Gastrocnemius medialis (tissue), 4 donors: ENCODE measurements around the gene PLEKHA3. TPM values are rescaled to one million over a fixed set of nuclear protein-coding genes. Genes with fewer than 3 reads are reported as not detected.
"Not testable (repeated sequence)": the region's sequence is repeated elsewhere in the genome, so short reads cannot be mapped to it uniquely, and the experiment has no call there.

ENCODE experiments used
- ATAC-seq, 2 donors: fragments of 150-250 bp; one replicate each; pipeline ENCODE4 v1.9.1; 2016
- DNase-seq, 2 donors: peaks; one replicate each; pipeline ENCODE4 v3.0.0-alpha.2; 2019
- H3K27ac ChIP-seq, 4 donors: fragments of 200-600 bp; sonication (generic); 1 replicate in 1 of 4; 2 replicates in 3 of 4; pipeline ENCODE4 v1.5.1; 2016 to 2018; ENCODE audit warnings: mild to moderate bottlenecking in 2 of 4, moderate library complexity in 1 of 4
- H3K27me3 ChIP-seq, 3 donors: fragments of 200-600 bp; sonication (generic) in 2 of 3; 1 replicate in 1 of 3; 2 replicates in 2 of 3; pipeline versions ENCODE4 v1.5.1 to v1.6.0; 2016 to 2019; ENCODE audit warnings: mild to moderate bottlenecking in 1 of 3, moderate library complexity in 1 of 3
- H3K36me3 ChIP-seq, 2 donors: fragments of 200-600 bp; sonication (generic) in 1 of 2; one replicate each; pipeline ENCODE4 v1.5.1; 2017 to 2018
- H3K4me1 ChIP-seq, 2 donors: fragments of 200-600 bp; sonication (generic) in 1 of 2; one replicate each; pipeline ENCODE4 v1.5.1; 2016 to 2017; ENCODE audit warnings: mild to moderate bottlenecking in 2 of 2
- H3K4me3 ChIP-seq, 4 donors: fragments of 200-600 bp; sonication (generic) in 3 of 4; 1 replicate in 1 of 4; 2 replicates in 3 of 4; pipeline ENCODE4 v1.5.1; 2016 to 2019; ENCODE audit warnings: mild to moderate bottlenecking in 2 of 4
- H3K9me3 ChIP-seq, 3 donors: fragments of 200-600 bp; sonication (generic) in 2 of 3; 1 replicate in 1 of 3; 2 replicates in 2 of 3; pipeline ENCODE4 v1.5.1; 2016 to 2019
- POLR2A ChIP-seq, 2 donors: fragments of 450-650 bp; IDR thresholded peaks; one replicate each; pipeline ENCODE4 v1.6.1; 2017; ENCODE audit warnings: antibody characterized with exemption in 2 of 2, mild to moderate bottlenecking in 2 of 2, moderate library complexity in 2 of 2
- in situ Hi-C, 4 donors: fragments of 200-750 bp; cut with MboI; loops; one replicate each; pipeline versions ENCODE4 v1.15.0 to v1.8.0; 2017; ENCODE audit warnings: low sequenced_read_pairs in 4 of 4
- intact Hi-C: fragments of 100-400 bp; cut with DNase I; formaldehyde crosslinking; loops from one replicate; pipeline ENCODE4 v1.15.1; 2023; ENCODE audit warnings: low total_unique reads
- total RNA-seq, 4 donors: library from RNA; depleted of rRNA; stranded (reverse); fragments of >200 nt; gene quantifications; one replicate each; pipeline versions ENCODE4 v1.1.0 to v1.2.3, GENCODE V29; 2016
- TF ChIP-seq, protein P1 (sequence below), 5 experiments: fragments of 450-650 bp in 3 of 5; fragments of 200-600 bp in 2 of 5; sonication (generic) in 2 of 5; IDR thresholded peaks in 4 of 5; conservative IDR thresholded peaks in 1 of 5; 1 replicate in 4 of 5; 2 replicates in 1 of 5; pipeline ENCODE4 v1.5.1; 2016 to 2019; ENCODE audit warnings: antibody characterized with exemption in 5 of 5, mild to moderate bottlenecking in 3 of 5, moderate library complexity in 3 of 5

Gene PLEKHA3
- total RNA-seq, 4 donors from 2014 or later, result 7.1 to 20.5 (median 11.6) TPM

DNA sequence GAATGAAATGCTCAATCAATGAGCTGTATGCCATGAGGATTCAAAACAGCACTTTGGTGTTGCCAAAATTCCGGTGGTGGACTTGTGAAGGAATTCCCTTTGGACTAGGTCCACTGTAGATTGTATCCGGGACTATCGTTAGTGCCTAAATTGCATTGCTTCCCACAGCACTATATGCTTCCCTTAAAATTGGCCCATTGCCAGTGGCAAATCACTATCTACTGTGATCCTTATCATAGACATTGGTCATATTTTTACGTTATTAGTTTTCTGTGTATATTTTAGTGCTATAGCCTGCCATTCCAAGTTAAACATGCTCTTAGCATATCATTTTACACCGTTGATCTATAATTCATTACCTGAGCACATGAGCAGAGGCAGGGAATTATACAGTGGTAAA is 27.4 kb upstream of the PLEKHA3 start:
- Histone ChIP-seq H3K4me1 (peaks cover 25 to 26% of the 10 kb centered on the region in 2 donors), H3K36me3 (peaks cover 0 to 13% of the 10 kb centered on the region in 2 donors), H3K9me3 (no peaks in the 10 kb centered on the region), H3K27me3 (no peaks in the 10 kb centered on the region), H3K27ac (no peak overlapping the region), H3K4me3 (no peak overlapping the region)
- DNase-seq, result no peak
- no peak for ATAC-seq
- TF ChIP-seq, protein P1, sequence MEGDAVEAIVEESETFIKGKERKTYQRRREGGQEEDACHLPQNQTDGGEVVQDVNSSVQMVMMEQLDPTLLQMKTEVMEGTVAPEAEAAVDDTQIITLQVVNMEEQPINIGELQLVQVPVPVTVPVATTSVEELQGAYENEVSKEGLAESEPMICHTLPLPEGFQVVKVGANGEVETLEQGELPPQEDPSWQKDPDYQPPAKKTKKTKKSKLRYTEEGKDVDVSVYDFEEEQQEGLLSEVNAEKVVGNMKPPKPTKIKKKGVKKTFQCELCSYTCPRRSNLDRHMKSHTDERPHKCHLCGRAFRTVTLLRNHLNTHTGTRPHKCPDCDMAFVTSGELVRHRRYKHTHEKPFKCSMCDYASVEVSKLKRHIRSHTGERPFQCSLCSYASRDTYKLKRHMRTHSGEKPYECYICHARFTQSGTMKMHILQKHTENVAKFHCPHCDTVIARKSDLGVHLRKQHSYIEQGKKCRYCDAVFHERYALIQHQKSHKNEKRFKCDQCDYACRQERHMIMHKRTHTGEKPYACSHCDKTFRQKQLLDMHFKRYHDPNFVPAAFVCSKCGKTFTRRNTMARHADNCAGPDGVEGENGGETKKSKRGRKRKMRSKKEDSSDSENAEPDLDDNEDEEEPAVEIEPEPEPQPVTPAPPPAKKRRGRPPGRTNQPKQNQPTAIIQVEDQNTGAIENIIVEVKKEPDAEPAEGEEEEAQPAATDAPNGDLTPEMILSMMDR (IDR thresholded peaks at IDR 0.05 in 4 of 5, conservative IDR thresholded peaks at IDR 0.05 in 1 of 5), result no peak
- intact Hi-C loops (no loop called here), in situ Hi-C loops (no loop called here)

DNA sequence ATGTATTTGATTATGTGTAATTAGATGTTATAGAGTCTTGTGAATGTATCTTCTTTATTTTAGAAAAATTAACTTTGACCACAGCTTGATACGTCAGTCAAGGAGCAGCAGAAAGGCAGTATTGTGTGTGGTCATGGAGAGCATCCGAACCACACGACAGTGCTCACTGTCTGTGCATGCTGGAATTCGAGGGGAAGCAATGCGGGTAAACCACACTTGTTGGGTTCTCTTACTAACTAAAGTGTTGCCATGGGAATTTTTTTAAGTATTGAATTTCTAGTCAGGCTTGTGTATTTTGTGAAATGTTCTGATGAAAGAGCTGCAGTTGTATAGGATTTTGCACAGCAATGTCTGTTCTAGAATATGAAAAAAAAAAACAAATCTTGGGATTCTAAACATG is 24.3 kb upstream of the PLEKHA3 start:
- ATAC-seq, result no peak
- H3K9me3 ChIP-seq, result no peaks in the 10 kb centered on the region
- H3K27ac ChIP-seq, result no peak overlapping the region
- peaks cover 0 to 7% of the 10 kb centered on the region in 2 donors for H3K4me1 ChIP-seq
- TF ChIP-seq, protein P1 (IDR thresholded peaks at IDR 0.05 in 4 of 5, conservative IDR thresholded peaks at IDR 0.05 in 1 of 5), result no peak
- no peak for TF ChIP-seq POLR2A (IDR thresholded peaks at IDR 0.05)
- H3K36me3 ChIP-seq, result no peaks in the 10 kb centered on the region
- H3K27me3 ChIP-seq, result no peaks in the 10 kb centered on the region
- in situ Hi-C loops, result no loop called here
- intact Hi-C loops, result no loop called here
- no peak overlapping the region for H3K4me3 ChIP-seq
- no peak for DNase-seq

DNA sequence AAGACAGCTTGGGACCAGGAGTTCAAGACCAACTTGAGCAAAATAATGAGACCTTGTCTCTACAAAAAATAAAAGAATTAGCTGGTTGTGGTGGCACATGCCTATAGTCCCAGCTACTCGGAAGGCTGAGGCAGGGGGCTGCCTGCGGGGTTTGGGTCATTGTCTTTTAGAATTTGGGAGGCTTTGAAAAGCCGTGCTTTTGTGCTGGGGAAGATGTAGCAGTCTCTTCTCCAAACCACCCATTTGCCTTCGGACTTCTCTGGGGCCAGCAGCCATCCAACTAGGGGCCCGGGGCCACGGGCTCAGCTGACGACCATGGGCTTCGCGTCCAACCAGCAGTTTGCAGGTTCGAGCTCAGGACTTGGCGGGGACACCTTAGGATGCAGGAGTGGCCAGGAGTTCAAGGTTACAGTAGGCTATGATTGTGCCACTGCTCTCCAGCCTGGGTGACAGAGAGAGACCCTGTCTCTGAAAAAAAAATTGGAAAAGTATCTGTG is 22.8 kb upstream of the PLEKHA3 start:
- DNase-seq (no peak), ATAC-seq (no peak)
- Histone ChIP-seq H3K27ac (no peak overlapping the region), H3K4me3 (no peak overlapping the region), H3K9me3 (no peaks in the 10 kb centered on the region), H3K4me1 (no peaks in the 10 kb centered on the region), H3K27me3 (no peaks in the 10 kb centered on the region), H3K36me3 (no peaks in the 10 kb centered on the region)
- intact Hi-C loops, result no loop called here
- TF ChIP-seq, protein P1 (IDR thresholded peaks at IDR 0.05 in 4 of 5, conservative IDR thresholded peaks at IDR 0.05 in 1 of 5), result no peak
- no peak for TF ChIP-seq POLR2A (IDR thresholded peaks at IDR 0.05)
- in situ Hi-C loops, result no loop called here

DNA sequence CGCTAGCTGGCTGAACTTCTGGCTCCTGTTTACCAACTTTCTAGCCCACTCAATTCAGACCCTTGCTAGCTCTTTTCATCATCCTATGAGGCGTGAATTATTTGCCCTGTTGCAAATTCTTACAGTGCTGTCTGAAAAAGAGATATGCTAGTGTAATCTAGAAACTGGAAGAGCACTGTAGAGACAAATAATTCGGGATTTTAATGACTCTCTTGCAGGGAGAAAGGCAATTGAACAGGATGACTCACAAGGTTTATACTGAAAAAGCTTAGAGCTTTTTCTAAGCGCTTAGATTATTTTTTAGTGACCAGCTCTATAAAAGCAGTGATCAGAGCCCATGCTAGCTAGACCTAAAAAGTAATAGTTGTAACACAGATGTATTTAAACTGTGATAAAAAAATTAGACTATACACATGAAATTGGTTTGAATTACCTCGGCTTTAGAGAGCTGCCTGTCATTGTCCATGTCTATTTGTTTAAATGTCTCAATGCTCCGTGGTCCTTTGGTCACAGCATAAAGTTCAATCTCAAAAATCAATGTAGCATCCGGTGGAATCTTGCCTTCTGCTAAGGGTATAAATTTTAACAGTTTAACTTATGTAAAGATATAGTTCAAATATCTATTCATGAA is 10.9 kb upstream of the PLEKHA3 start:
- no peaks in the 10 kb centered on the region for H3K36me3 ChIP-seq
- H3K4me3 ChIP-seq, result no peak overlapping the region
- H3K9me3 ChIP-seq, result no peaks in the 10 kb centered on the region
- ATAC-seq (no peak), DNase-seq (no peak)
- no peak overlapping the region for H3K27ac ChIP-seq
- H3K27me3 ChIP-seq, result no peaks in the 10 kb centered on the region
- TF ChIP-seq, protein P1 (IDR thresholded peaks at IDR 0.05 in 4 of 5, conservative IDR thresholded peaks at IDR 0.05 in 1 of 5), result no peak
- in situ Hi-C loops (no loop called here), intact Hi-C loops (no loop called here)
- no peaks in the 10 kb centered on the region for H3K4me1 ChIP-seq

DNA sequence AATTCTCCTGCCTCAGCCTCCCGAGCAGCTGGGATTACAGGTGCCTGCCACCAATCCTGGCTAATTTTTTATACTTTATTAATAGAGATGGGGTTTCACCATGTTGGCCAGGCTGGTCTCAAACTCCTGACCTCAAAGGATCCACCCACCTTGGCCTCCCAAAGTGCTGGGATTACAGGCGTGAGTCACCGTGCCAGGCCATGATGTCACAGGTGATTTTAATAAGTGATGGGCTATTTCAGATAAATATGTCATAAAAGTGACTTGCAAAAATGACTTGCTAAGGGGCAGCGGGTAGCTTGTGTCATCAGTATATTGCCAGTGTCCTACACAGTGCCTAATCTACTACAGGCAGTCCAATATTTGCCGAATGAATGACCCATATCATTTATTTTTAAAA is 8.9 kb upstream of the PLEKHA3 start:
- H3K4me3 ChIP-seq, H3K9me3 ChIP-seq, ATAC-seq, in situ Hi-C loops, H3K36me3 ChIP-seq, intact Hi-C loops, H3K27me3 ChIP-seq, H3K4me1 ChIP-seq, H3K27ac ChIP-seq, DNase-seq: not testable (repeated sequence)
